Pulmonary artery endothelial cell (primary cell): ENCODE results near the gene GRIA4. TPM values are rescaled to one million over a fixed set of nuclear protein-coding genes. Genes with fewer than 3 reads are reported as not detected.

ENCODE experiments used
- DNase-seq: peaks from one replicate; pipeline ENCODE4 v3.0.0-alpha.2; 2011; ENCODE audit warnings: low read depth, low spot score
- total RNA-seq: library from RNA; depleted of rRNA; stranded (reverse); fragments of >200 nt; gene quantifications from 2 replicates; pipeline ENCODE4 v1.2.3, GENCODE V29; 2014

GRIA4 gene
- 0.21 and 1.5 TPM in 2 replicates for total RNA-seq

DNA sequence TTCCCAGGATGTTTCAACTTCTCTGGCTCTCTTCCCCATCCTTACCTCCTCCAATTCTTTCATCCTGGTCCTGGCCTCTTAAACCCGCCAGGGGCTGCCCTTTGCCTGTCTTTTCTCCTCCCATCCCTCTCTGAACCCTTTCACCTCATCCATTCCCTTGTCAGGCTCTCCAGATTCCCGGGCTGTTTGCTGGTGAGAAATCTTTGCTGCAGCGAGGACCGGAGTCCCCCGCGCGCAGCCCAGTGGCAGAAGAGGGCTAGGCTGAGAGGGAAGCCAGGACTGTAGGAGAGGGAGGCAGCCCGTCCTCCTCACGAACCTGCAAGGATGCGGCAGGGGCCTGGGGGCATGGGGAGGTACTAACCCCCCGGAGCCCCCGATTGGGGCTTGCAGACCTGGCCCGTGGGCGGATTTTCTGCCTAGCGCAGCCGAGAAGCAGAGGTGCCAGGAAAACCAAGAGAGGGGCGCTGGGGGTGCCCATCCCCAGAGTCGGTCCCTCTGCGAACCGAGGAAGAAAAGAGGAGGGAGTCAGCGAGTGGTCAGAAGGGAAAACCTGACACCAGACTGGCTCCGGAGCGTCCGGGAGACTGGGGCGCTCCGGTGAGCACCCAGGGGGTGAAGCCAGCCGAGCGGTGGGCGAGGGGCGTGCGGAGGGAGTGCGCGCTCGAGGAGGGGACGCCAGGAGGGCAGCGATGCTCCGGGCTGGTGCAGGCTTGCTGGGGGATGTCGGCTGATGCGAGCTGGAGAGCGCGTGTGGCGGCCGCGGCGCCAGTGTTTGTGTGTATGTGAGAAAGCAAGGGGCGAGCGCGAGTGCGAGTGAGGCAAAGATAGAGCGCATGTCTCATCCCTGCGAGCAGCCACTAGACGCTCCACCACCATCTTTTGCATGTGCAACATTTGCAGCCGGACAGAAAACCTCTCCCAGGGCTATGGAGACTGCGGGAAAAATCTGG, at the start of gene GRIA4:
GRIA4 (plus strand) TSS at position 242 of the 950 bp plus-strand sequence. CDS start 925 bp downstream, outside the sequence.
- DNase-seq, result no peak

DNA sequence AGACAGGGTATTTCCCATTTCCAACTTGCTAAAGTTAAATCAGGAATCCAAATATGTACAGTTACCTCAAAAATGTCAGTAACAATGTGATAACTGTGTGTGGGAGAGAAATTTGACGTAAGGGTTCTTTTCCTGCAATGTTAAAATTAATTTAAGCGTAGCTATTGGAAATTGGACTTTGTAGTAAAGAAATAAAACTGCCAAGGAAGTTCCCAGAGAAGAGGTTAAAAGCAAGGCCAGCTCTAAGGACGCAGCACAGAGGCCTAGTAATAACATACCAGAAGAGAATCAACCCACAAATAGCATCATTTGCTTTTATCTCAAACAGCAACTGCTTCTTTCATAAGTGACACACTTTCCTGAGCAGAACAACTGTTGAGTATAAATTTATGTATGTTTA, 36.8 kb upstream of the GRIA4 start:
- no peak for DNase-seq

DNA sequence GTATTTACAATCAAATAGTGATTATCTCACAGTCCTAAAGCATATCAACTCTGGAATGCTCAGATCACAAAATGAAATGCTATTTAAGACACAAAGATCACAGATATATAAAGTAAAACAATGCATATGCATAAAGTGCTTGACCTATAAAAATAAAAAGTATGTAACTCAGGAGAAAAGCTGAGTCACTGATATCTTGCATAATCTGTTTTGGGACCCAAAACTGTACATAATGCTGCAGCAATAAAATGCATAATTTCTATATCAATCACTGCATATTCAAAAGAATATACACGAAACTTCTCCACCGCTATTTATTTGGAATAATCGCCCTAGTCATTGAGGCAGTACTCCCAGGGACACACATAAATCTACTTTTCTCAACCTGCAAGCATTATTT, 34.9 kb upstream of the GRIA4 start:
- no peak for DNase-seq

DNA sequence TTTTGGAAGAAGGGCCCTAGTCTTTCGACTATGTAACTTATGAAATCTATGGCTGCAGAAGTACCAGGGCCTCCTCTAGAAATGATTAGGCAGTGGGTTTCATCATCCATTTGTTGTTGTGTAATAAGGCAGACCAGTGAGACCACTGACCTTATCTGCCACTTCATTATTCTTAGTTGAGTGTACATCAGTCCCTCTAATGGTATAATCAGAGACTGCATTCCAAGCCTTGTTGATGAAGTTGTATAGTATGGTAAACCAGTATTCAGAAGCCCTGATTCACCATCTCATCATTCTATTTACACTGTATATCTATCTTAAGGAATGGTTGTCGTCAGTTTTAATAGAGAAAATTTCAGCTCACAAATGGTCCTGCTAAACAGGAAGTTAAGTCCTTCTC, 32.2 kb upstream of the GRIA4 start:
- no peak for DNase-seq

DNA sequence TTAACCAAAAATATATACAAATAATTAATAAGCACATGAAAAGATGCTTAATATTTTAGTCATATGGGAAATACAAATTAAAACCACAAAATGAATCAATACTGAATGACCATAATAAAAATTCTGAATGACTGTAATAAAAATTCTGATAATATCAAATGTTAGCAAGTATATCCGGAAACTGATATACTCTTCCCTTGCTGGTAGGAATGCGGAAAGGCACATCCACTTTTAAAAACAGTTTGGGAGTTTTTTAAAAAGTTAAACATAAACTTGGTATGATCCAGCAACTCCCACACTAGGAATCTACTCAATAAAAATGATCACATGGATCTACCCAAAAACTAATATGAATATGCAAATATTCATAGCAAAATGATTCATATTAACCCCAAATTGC, 30.8 kb upstream of the GRIA4 start:
- DNase-seq, result no peak

DNA sequence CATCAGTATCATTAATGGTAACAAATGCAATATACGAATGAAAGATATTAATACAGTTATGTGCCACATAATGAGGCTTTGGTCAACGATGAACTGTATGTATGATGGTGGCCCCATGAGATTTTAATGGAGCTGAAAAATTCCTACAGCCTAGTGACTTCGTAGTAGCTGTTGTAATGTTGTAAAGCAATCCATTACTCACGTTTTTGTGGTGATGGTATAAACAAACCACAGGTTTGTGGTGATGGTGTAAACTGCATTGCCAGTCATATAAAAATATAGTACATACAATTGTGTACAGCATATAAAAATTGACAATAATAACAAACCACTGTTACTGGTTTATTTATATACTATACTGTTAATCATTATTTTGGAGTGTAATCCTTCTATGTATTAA, 27.4 kb upstream of the GRIA4 start:
- DNase-seq, result no peak

DNA sequence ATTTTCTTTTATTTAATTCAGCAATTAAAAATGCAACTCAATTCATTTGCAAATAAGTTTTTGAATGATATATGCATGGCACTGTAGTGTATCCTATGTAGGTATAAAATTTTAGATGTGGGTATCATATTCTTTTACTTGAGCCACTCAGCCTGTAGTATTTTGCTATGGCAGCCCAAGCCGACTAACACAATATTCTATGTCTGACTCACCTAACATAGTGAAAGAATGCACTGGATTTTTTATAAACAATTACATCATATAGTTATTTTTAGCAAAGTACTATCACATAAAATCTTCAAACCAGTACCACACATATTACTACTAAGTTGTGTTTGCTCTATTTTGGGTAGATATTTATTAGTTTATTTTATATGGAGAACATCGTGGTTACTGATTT, 21.9 kb upstream of the GRIA4 start:
- no peak for DNase-seq

DNA sequence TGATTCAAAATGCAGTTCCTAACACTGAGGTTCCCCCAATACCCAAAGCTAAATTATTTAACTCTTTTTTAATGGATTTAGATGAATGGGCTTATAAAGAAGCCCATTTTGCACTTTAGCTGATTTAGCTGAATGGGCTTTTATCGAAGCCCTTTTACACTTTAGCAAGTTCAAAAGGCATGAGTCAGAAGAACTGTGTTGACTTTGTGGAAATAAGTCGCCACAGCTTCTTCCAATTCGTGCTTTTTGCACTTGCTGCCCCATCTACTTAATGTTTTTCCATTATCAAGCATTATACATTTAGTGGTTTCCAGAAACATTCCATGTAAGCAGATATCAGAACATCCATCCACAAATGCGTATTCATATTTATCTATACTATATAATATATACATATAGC, 20.5 kb upstream of the GRIA4 start:
- no peak for DNase-seq

DNA sequence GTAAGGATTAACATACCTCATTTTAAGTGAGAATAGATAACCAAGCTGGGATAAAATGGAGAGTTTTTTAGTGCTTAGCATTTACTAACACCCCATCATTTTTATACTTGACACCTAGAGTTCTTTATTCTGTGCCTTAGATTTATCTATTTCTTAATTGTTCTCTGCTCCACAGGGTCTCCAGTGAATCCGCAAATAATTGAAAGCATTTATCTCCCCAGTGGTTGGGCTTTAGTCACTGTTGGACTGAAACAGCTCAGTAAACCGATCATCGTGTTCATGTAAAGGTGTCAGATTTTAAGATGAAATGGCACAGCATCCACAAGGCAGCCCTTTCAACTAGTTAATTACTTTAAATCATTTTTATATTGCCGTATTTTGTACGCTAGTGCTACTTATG, 17.8 kb upstream of the GRIA4 start:
- no peak for DNase-seq

DNA sequence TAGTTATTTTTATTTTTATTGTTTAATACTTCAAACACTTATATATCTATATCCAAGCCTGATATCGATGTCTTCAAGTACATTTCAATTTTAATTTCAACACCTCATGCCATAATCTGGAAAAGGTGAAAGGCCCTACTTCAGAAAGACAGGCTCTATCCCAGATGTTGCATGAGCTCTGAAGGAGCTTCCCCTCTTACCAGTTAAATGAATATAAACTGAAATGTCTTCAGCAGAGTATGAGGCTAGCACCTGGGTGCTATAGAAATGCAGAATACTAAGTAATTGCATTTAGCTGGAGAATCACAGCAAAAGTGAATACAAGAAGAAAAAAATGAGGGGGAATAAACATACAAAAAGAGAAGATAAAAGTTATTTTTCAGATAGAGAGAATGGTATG, 11.5 kb upstream of the GRIA4 start:
- DNase-seq, result no peak

DNA sequence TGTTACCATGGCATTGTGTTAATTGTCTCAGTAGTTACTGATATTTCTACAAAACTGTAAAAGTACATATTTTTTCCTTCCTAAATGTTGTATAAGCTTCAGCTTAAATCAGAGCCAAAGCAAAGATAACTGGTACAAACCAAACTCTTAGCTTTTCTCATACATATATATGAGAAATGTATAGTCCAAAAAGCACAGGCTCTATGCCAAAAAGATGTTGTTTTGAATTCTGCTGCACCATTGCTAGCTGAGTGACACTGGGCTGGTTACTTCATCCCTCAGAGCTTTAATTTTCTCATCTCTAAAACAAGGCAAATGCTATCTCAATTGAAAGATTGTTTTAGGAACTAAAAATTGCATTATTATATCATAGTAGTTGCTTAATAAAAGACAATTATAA, 6.7 kb upstream of the GRIA4 start:
- DNase-seq, result no peak

DNA sequence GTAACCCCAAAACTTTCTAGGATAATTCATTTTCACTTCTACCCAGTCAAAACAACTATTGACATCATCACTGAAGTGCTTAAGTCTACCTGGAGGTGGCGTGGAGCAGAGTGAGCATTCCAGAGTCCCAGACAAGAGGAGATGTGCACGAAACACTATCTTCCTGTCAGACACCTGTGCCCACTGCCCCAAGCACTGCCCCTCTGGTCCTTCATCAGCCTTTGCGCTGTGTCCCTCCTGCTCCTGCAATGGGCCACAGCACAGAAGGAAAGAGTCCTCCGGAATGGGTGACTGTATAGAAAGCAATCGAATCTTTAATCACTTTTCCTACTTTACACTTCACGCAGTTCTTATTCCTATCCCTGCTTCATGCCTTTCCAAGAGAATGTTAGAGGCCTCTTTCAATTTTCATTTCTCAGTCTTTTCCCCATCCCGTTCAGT, 512 bp upstream of the GRIA4 start:
- no peak for DNase-seq

DNA sequence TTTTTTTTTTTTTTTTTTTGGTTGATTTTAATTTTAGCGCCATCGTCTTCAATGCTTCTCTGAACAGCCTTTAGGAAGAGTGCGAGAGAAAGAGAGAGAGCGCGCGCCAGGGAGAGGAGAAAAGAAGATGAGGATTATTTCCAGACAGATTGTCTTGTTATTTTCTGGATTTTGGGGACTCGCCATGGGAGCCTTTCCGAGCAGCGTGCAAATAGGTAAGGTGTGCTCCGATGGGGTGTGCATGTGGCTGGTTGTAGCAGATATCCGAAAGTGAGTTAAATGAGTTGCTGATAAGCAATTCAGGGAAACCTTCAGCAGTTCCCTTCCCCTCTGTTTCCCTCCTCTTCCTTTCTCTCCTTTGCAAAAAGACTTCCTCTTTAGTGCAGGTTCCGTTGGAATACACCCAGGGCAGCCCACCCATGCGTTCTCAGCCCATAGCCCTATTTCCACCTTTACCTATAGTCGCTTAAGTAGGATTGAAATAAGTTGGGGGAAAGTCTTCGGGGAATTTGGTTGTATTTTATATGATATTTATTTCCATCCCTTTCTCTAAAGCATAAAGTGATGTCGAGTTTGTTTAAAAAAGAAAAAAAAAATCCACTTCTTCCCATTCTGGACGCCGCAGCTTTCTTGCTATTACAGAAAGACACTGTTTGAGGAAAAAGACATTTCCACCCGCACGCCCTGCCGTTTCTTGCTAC, 1.1 kb downstream of the GRIA4 start:
- DNase-seq, result no peak

DNA sequence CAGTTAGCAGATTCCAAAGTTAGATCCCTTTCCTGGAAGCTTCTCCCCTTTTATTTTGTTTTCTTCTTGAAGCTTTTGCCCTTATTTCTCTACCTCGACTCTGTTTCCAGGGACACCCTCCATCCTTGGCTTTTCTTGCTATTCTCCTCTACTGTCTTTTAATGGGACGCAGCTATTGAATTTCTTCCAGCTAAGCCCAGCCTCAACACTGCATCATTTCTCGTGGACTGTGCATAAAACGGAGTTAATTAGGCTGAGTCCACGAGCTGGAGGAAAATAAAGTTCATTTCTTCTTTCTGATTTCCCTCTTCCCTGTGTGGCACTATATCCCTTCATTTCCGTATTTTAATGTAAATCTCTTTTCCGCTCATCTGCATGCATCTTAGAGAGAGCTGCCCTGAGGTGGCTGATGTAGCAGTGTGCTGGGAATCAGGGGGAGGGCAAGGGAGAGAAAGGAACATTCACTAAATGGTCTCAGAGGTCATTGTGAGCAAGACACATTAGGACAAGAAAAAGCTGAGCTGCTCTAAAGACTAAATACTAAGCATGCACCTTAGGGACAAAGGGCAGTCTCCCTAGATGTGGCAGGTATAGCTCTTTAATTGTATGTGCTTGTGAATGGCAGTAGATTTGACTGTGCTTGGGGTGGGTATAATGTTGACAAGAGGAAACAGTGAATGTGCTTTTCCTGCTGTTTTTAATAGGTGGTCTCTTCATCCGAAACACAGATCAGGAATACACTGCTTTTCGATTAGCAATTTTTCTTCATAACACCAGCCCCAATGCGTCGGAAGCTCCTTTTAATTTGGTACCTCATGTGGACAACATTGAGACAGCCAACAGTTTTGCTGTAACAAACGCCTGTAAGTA, 1.9 kb downstream of the GRIA4 start:
- no peak for DNase-seq

DNA sequence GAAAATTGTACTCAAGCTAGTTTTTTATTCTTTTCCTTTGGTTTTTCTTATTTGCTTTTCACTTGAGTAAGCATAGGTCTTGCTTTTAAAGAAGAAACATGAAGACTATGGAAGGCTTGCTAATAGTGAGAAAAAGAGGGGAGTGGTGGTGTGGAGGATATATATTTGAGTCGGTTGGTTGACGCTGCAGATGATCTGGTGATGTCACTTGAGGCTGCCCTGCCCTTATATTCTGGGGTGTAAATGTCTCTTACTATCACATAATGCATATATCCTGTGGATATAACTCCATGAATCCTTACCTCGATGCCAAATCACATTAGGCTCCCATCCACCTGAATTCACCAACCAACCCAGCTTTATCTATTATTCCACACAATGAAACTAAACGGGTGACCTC, 2.9 kb downstream of the GRIA4 start:
- no peak for DNase-seq

DNA sequence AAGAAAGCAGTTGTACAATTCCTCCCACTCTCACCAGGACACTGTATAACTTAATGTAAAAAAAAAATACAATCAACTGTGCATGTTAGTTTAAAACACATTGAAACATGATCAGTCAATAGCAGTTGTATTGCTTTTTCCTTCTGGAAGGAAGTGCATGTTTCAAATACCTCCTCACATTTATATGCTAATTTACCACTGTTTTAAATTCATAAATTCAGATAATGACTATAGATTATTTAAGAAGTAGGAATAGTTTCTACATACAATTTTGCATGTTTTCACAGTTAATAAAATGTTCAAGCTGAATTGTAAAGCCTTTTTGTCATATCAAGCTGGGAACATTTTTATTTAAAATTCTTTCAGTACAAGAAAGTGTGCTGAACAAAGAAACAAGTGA, 3.3 kb downstream of the GRIA4 start:
- no peak for DNase-seq

DNA sequence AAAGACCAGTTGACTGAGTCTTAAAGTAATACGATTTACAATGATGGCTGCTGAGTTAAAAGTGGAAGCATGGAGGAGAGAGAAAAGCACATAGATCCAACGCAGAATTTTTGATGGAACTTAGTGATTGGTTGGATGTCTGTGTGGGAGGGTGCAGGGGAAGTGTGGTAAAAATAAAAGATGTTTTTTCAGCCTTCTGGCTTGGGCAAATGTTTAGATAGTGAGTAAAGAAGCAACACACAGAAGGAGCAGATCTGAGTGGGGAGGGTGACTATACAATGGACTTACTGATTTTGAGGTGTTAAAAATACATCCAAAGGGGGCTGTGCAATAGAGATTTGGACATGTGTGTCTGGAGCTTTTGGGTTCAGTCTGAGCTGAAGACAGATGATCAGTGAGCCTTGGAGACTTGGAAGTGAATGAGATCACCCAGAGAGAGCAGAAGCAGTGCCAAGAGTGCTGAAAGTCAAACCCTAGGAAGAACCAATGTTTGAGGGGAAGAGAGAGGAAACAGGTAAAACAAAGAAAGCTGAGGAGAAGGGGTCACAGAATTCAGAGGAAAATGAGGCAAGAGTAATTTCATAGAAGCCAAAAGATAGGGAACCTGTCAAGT, 8.6 kb downstream of the GRIA4 start:
- DNase-seq, result no peak

DNA sequence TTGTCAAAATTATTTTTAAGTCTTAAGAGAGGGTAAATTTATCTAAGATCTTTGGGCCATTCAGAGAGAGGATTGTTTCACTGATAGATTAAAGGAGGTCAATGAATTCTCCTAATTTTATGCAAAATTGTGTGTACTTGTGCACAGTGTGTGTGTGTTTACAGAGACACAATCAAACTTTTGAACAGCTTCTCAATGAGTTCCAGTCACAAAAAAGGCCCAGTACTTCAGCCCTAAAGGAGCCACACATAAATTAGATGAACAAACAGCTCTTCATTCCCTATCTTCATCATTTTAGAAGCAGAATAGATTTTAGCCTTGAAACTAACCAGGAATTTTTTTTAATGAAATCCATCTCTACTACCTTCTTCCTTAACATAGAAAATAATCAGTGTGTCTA, 9.7 kb downstream of the GRIA4 start:
- no peak for DNase-seq

DNA sequence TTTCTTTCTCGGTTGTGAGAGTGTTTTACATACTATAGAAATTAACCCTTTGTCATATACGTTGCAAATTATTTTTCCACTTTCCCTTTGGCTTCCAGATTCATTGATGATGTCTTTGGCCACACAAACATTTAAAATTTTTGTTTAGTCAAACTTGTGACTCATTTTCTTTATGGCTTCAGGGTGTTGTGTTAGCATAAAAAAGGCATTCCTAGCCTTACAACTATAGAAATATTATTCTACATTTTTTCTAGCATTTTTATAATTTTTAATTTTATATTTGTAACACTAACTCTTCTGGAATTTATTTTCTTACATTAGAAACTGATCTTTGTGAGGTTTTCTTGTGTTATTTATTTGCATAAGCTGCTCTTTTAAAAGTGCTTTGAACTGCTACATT, 12.1 kb downstream of the GRIA4 start:
- DNase-seq, result no peak

DNA sequence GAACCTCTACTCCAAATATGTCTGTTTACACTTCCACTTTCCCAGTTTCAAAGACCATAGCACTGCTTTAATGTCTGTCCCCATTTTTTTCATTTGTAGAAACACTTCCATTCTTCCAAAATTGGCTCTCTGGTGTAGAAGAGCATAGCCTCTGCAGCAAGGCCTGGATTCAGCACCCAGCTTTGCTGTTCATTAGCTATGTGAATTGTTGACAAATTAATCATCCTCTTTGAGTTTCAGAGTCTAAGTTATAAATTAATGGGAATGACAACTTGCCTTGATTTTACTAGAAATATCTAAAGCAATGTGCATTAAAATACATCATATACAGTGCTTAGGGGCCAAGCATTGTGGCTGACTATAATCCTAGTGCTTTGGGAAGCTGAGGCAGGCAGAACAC, 22.4 kb downstream of the GRIA4 start:
- no peak for DNase-seq

DNA sequence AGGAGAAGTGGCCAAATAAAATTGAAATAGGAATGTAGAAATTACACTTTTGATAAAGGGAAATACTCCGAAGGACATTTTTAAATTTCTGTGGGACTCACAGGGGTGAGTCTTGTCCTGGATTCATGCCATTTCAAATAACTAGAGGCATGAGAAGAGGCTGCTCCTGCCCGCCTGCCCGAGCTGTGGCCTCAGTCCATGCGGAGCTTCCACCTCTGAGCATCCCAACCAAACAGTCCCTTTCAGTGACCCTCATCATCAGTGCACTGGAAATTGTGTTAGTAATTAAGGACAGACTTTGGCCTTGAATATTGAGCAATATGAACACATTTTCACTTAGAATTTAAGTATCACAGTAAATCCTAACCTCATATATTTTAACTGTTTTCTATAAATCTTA, 25.6 kb downstream of the GRIA4 start:
- DNase-seq, result no peak
